T-helper 1 cell treated with Interleukin-12 subunit alpha and Interleukin-12 subunit beta and Interleukin-4 antibody, amounts not matched to agents 30 ng/mL and 1 ng/mL, for 36 hours (primary cell): ENCODE results near the gene CCDC112. TPM values are rescaled to one million over a fixed set of nuclear protein-coding genes. Genes with fewer than 3 reads are reported as not detected.

Source experiments
- intact Hi-C: fragments of 100-400 bp; cut with micrococcal nuclease; formaldehyde crosslinking; loops from one replicate; pipeline ENCODE4 v1.15.1; 2024
- total RNA-seq: library from RNA; stranded (reverse); gene quantifications from 2 replicates; pipeline ENCODE4 v1.2.3, GENCODE V29; 2022

The CCDC112 gene
- total RNA-seq, 1 donor from 2014 or later, result 0.66 TPM

GRCh38 chr5:115317736-115318135, 21.3 kb upstream of the CCDC112 start:
- intact Hi-C loops, result no loop called here

- intact Hi-C loops, result no loop called here
Observed at GRCh38 chr5:115317320-115317719, 20.9 kb upstream of the CCDC112 start.

- intact Hi-C loops, result loop anchor here (5.0 kb wide), 1 partner anchor 64 kb away; no protein-coding TSS in a partner anchor
Observed at GRCh38 chr5:115313632-115314031, 17.2 kb upstream of the CCDC112 start.

- intact Hi-C loops, result loop anchor here (5.0 kb wide), 1 partner anchor 64 kb away; no protein-coding TSS in a partner anchor
Observed at GRCh38 chr5:115313052-115313451, 16.6 kb upstream of the CCDC112 start.

GRCh38 chr5:115309751-115310370, 13.4 kb upstream of the CCDC112 start:
- intact Hi-C loops, result loop anchor here (1.0 to 5.0 kb wide), 8 partner anchors 67 to 758 kb away; partner anchors contain the start of gene FEM1C

GRCh38 chr5:115308815-115309214, 12.4 kb upstream of the CCDC112 start:
- intact Hi-C loops, result loop anchor here (1.0 to 5.0 kb wide), 7 partner anchors 212 to 759 kb away; partner anchors contain the start of gene FEM1C

GRCh38 chr5:115306011-115306536, 9.6 kb upstream of the CCDC112 start:
- intact Hi-C loops, result loop anchor here (5.0 kb wide), 1 partner anchor 209 kb away; no protein-coding TSS in a partner anchor

- intact Hi-C loops, result no loop called here
Observed at GRCh38 chr5:115304496-115304895, 8.0 kb upstream of the CCDC112 start.

GRCh38 chr5:115298811-115299210, 2.4 kb upstream of the CCDC112 start:
- intact Hi-C loops, result loop anchor here (5.0 kb wide), 1 partner anchor 223 kb away; no protein-coding TSS in a partner anchor

GRCh38 chr5:115297031-115297430, 577 bp upstream of the CCDC112 start:
- intact Hi-C loops, result loop anchor here (5.0 kb wide), 1 partner anchor 225 kb away; no protein-coding TSS in a partner anchor

GRCh38 chr5:115295777-115296123, 704 bp downstream of the CCDC112 start:
- intact Hi-C loops, result loop anchor here (1.0 to 5.0 kb wide), 7 partner anchors 33 to 546 kb away; partner anchors contain the start of genes AP3S1, ATG12, FEM1C and PGGT1B

GRCh38 chr5:115291397-115291796, 5.1 kb downstream of the CCDC112 start:
- intact Hi-C loops, result no loop called here

- intact Hi-C loops, result no loop called here
Observed at GRCh38 chr5:115289104-115289503, 7.3 kb downstream of the CCDC112 start.

GRCh38 chr5:115284021-115284420, 12.4 kb downstream of the CCDC112 start:
- intact Hi-C loops, result no loop called here

- intact Hi-C loops, result no loop called here
Observed at GRCh38 chr5:115282131-115282530, 14.3 kb downstream of the CCDC112 start.

- intact Hi-C loops, result no loop called here
Observed at GRCh38 chr5:115274584-115274983, 21.9 kb downstream of the CCDC112 start.

GRCh38 chr5:115272297-115272958, 24.0 kb downstream of the CCDC112 start:
- intact Hi-C loops, result no loop called here

GRCh38 chr5:115271295-115272050, 25.0 kb downstream of the CCDC112 start:
- intact Hi-C loops, result no loop called here

GRCh38 chr5:115267617-115268016, 28.8 kb downstream of the CCDC112 start:
- intact Hi-C loops, result no loop called here

- intact Hi-C loops, result no loop called here
Observed at GRCh38 chr5:115265220-115265619, 31.2 kb downstream of the CCDC112 start.

GRCh38 chr5:115264786-115265185, 31.7 kb downstream of the CCDC112 start:
- intact Hi-C loops, result no loop called here

GRCh38 chr5:115263078-115263380, 33.4 kb downstream of the CCDC112 start:
- intact Hi-C loops, result loop anchor here (2.0 kb wide), 1 partner anchor 822 kb away; the partner anchor contains the start of gene COMMD10
